HL-60 (cell line): ENCODE data around the gene SREBF1.

Experiments
- DNase-seq, 2 experiments: peaks; one replicate each; pipeline ENCODE4 v3.0.0-alpha.2; 2010 to 2020; ENCODE audit warnings: low read depth in 1 of 2, low spot score in 1 of 2
- H3K27ac ChIP-seq: fragments of 250-450 bp; sonication (Bioruptor Pico); replicated peaks from 2 replicates; pipeline ENCODE4 v1.5.1; 2020; ENCODE audit warnings: mild to moderate bottlenecking, moderate library complexity
- H3K27me3 ChIP-seq: fragments of 250-450 bp; sonication (Bioruptor Pico); 2 replicates; pipeline ENCODE4 v1.5.1; 2021; ENCODE audit warnings: mild to moderate bottlenecking, moderate library complexity; ENCODE audit not compliant: insufficient read depth, poor library complexity, severe bottlenecking
- H3K4me3 ChIP-seq: replicated peaks from 2 replicates; pipeline ENCODE4 v1.5.1; 2011; ENCODE audit warnings: mild to moderate bottlenecking, control low read depth, low read length; ENCODE audit not compliant: insufficient read depth
- CTCF ChIP-seq: IDR thresholded peaks from one replicate; pipeline ENCODE4 v1.5.1; 2011; ENCODE audit warnings: low read length, control low read depth, inconsistent platforms; ENCODE audit not compliant: insufficient read depth
- GABPA ChIP-seq: IDR thresholded peaks from 2 replicates; pipeline ENCODE4 v1.6.1; 2012; ENCODE audit warnings: low read depth
- POLR2AphosphoS5 ChIP-seq: IDR thresholded peaks from 2 replicates; pipeline ENCODE4 v1.6.1; 2012; ENCODE audit warnings: low read depth
- REST ChIP-seq: IDR thresholded peaks from 2 replicates; pipeline ENCODE4 v1.6.1; 2012; ENCODE audit warnings: low read depth; ENCODE audit not compliant: insufficient replicate concordance
- SPI1 ChIP-seq: IDR thresholded peaks from 2 replicates; pipeline ENCODE4 v1.6.1; 2012; ENCODE audit warnings: low read depth, mild to moderate bottlenecking, borderline replicate concordance

Gene SREBF1

GRCh38 chr17:17843096-17843495 lies 6.3 kb upstream of the SREBF1 start:
- DNase-seq = no peak
- H3K27ac ChIP-seq = no peak overlapping the region
- TF ChIP-seq GABPA (no peak), CTCF (no peak), SPI1 (no peak)
- H3K4me3 ChIP-seq = no peak overlapping the region
- H3K27me3 ChIP-seq = no peaks in the 10 kb centered on the region

- no peak for DNase-seq
- TF ChIP-seq REST (no peak), GABPA (no peak)
- H3K27me3 ChIP-seq = no peaks in the 10 kb centered on the region
- H3K4me3 ChIP-seq = no peak overlapping the region
- H3K27ac ChIP-seq = no peak overlapping the region
Measured at GRCh38 chr17:17842111-17842876, 5.5 kb upstream of the SREBF1 start.

GRCh38 chr17:17841601-17842025 lies 4.8 kb upstream of the SREBF1 start:
- H3K27me3 ChIP-seq = no peaks in the 10 kb centered on the region
- no peak for DNase-seq
- H3K4me3 ChIP-seq = no peak overlapping the region
- TF ChIP-seq REST (no peak), CTCF (no peak), SPI1 (no peak), POLR2AphosphoS5 (no peak), GABPA (no peak)
- H3K27ac ChIP-seq = no peak overlapping the region

- no peak for DNase-seq
- Histone ChIP-seq H3K4me3 (peak overlapping the region; percentile 45), H3K27ac (peak overlapping the region; percentile 88)
Measured at GRCh38 chr17:17840751-17841591, 4.2 kb upstream of the SREBF1 start.

More at GRCh38 chr17:17840751-17841591, 4.2 kb upstream of the SREBF1 start:
- H3K27me3 ChIP-seq = no peaks in the 10 kb centered on the region
- TF ChIP-seq SPI1 = no peak
- no peak for TF ChIP-seq CTCF
- no peak for TF ChIP-seq REST
- TF ChIP-seq POLR2AphosphoS5 = peak; percentile 21; the same call in 1 of the 2 replicates
- TF ChIP-seq GABPA = no peak
